WERI-Rb-1 (cell line): Measurements from ENCODE around the gene OSM.

Experiments used
- DNase-seq: peaks from one replicate; pipeline ENCODE4 v3.0.0-alpha.2; 2020
- H3K27ac ChIP-seq: fragments of 250-450 bp; sonication (Bioruptor Pico); 2 replicates; pipeline ENCODE4 v1.5.1; 2020; ENCODE audit warnings: mild to moderate bottlenecking, moderate library complexity
- H3K27me3 ChIP-seq: fragments of 250-450 bp; sonication (Bioruptor Pico); 2 replicates; pipeline ENCODE4 v1.5.1; 2021; ENCODE audit warnings: mild to moderate bottlenecking, low read depth, moderate library complexity; ENCODE audit not compliant: insufficient read depth, severe bottlenecking
- H3K36me3 ChIP-seq: fragments of 250-450 bp; sonication (Bioruptor Pico); 2 replicates; pipeline ENCODE4 v1.5.1; 2020; ENCODE audit warnings: mild to moderate bottlenecking, moderate library complexity
- H3K4me3 ChIP-seq: 2 replicates; pipeline ENCODE4 v1.5.1; 2011; ENCODE audit warnings: low read depth, mild to moderate bottlenecking, control low read depth, low read length
- H3K9me3 ChIP-seq: fragments of 250-450 bp; sonication (Bioruptor Pico); 2 replicates; pipeline ENCODE4 v1.5.1; 2021; ENCODE audit warnings: mild to moderate bottlenecking, moderate library complexity; ENCODE audit not compliant: severe bottlenecking
- CTCF ChIP-seq: IDR thresholded peaks from 2 replicates; pipeline ENCODE4 v1.5.1; 2011; ENCODE audit warnings: low read depth, mild to moderate bottlenecking, control low read depth, inconsistent platforms, low read length

OSM gene

GRCh38 chr22:30245181-30245984 is 21.3 kb downstream of the OSM start:
- Histone ChIP-seq H3K4me3 (peak overlapping the region; percentile 70), H3K27ac (peak overlapping the region; percentile 60), H3K9me3 (no peaks in the 10 kb centered on the region), H3K36me3 (peaks cover 8% of the 10 kb centered on the region; the same call in 1 of the 2 replicates), H3K27me3 (no peaks in the 10 kb centered on the region)
- TF ChIP-seq CTCF = no peak
- peak; percentile 40 for DNase-seq

- Histone ChIP-seq H3K36me3 (peaks cover 8% of the 10 kb centered on the region; the same call in 1 of the 2 replicates), H3K27ac (no peak overlapping the region), H3K9me3 (no peaks in the 10 kb centered on the region), H3K27me3 (no peaks in the 10 kb centered on the region), H3K4me3 (no peak overlapping the region)
- DNase-seq = no peak
- TF ChIP-seq CTCF = no peak
These were observed 22.0 kb downstream of the OSM start for GRCh38 chr22:30244641-30245040.

GRCh38 chr22:30244066-30244465 is 22.6 kb downstream of the OSM start:
- Histone ChIP-seq H3K4me3 (no peak overlapping the region), H3K36me3 (peaks cover 8% of the 10 kb centered on the region; the same call in 1 of the 2 replicates), H3K27ac (no peak overlapping the region), H3K9me3 (no peaks in the 10 kb centered on the region), H3K27me3 (no peaks in the 10 kb centered on the region)
- TF ChIP-seq CTCF = no peak
- no peak for DNase-seq

GRCh38 chr22:30243661-30244060 is 23.0 kb downstream of the OSM start:
- TF ChIP-seq CTCF = no peak
- peaks cover 8% of the 10 kb centered on the region; the same call in 1 of the 2 replicates for H3K36me3 ChIP-seq
- no peaks in the 10 kb centered on the region for H3K9me3 ChIP-seq
- no peaks in the 10 kb centered on the region for H3K27me3 ChIP-seq
- DNase-seq = no peak
- no peak overlapping the region for H3K27ac ChIP-seq
- no peak overlapping the region for H3K4me3 ChIP-seq

GRCh38 chr22:30241576-30242371 is 24.9 kb downstream of the OSM start:
- DNase-seq = no peak
- Histone ChIP-seq H3K27ac (no peak overlapping the region), H3K27me3 (no peaks in the 10 kb centered on the region), H3K9me3 (no peaks in the 10 kb centered on the region), H3K4me3 (no peak overlapping the region), H3K36me3 (peaks cover 8% of the 10 kb centered on the region; the same call in 1 of the 2 replicates)
- no peak for TF ChIP-seq CTCF
